Measurements from ENCODE around the gene KCNA5.

Gene KCNA5

GRCh38 chr12:5027046-5027821 lies 16.4 kb upstream of the KCNA5 start:
- DNase-seq = no peak

- DNase-seq = no peak
Measured at GRCh38 chr12:5030066-5030465, 13.6 kb upstream of the KCNA5 start.

GRCh38 chr12:5031242-5031641 lies 12.4 kb upstream of the KCNA5 start:
- DNase-seq = no peak

GRCh38 chr12:5031958-5032357 lies 11.7 kb upstream of the KCNA5 start:
- no peak for DNase-seq

- DNase-seq = no peak
Measured at GRCh38 chr12:5032821-5033220, 10.9 kb upstream of the KCNA5 start.

GRCh38 chr12:5033883-5034282 lies 9.8 kb upstream of the KCNA5 start:
- DNase-seq = no peak

- DNase-seq = no peak
Measured at GRCh38 chr12:5034603-5035002, 9.1 kb upstream of the KCNA5 start.

GRCh38 chr12:5035618-5036017 lies 8.1 kb upstream of the KCNA5 start:
- no peak for DNase-seq

GRCh38 chr12:5036031-5036430 lies 7.6 kb upstream of the KCNA5 start:
- no peak for DNase-seq

- no peak for DNase-seq
Measured at GRCh38 chr12:5037795-5038357, 5.8 kb upstream of the KCNA5 start.

GRCh38 chr12:5038781-5039311 lies 4.8 kb upstream of the KCNA5 start:
- DNase-seq = no peak

- DNase-seq = no peak
Measured at GRCh38 chr12:5039815-5040214, 3.9 kb upstream of the KCNA5 start.

- DNase-seq = no peak
Measured at GRCh38 chr12:5040368-5040767, 3.3 kb upstream of the KCNA5 start.

- DNase-seq = no peak
Measured at GRCh38 chr12:5044420-5045295, 979 bp downstream of the KCNA5 start.

GRCh38 chr12:5047094-5047493 lies 3.4 kb downstream of the KCNA5 start:
- no peak for DNase-seq

GRCh38 chr12:5047729-5048128 lies 4.0 kb downstream of the KCNA5 start:
- no peak for DNase-seq

- DNase-seq = no peak
Measured at GRCh38 chr12:5050542-5050941, 6.9 kb downstream of the KCNA5 start.

GRCh38 chr12:5051334-5051733 lies 7.7 kb downstream of the KCNA5 start:
- no peak for DNase-seq

- no peak for DNase-seq
Measured at GRCh38 chr12:5051913-5052312, 8.2 kb downstream of the KCNA5 start.

GRCh38 chr12:5052348-5052747 lies 8.7 kb downstream of the KCNA5 start:
- DNase-seq = no peak

- no peak for DNase-seq
Measured at GRCh38 chr12:5059358-5059757, 15.7 kb downstream of the KCNA5 start.

GRCh38 chr12:5060958-5061357 lies 17.3 kb downstream of the KCNA5 start:
- no peak for DNase-seq

- no peak for DNase-seq
Measured at GRCh38 chr12:5063149-5063548, 19.5 kb downstream of the KCNA5 start.

Data from SIG-M5 (cell line).